H1 (cell line): ENCODE measurements around the gene P4HB. TPM values are rescaled to one million over a fixed set of nuclear protein-coding genes. Genes with fewer than 3 reads are reported as not detected.

Experiments
- CTCF ChIA-PET: fragments of 300-600 bp; sonication (Branson Sonifier 250); formaldehyde crosslinking; loops from one replicate; lab custom pipeline; 2021; ENCODE audit not compliant: partially characterized antibody; lab: Charles Lee
- POLR2A ChIA-PET: fragments of 300-600 bp; sonication (Branson Sonifier 250); formaldehyde crosslinking; loops from one replicate; lab custom pipeline; 2021; ENCODE audit warnings: inconsistent platforms; ENCODE audit not compliant: partially characterized antibody; lab: Charles Lee
- DNase-seq, 2 experiments: peaks; one replicate each; pipeline versions ENCODE4 v3.0.0 to v3.0.0-alpha.2; 2010 to 2022; ENCODE audit warnings: low spot score in 2 of 2, low read depth in 1 of 2, mixed read lengths in 1 of 2
- FAIRE-seq: peaks from 2 replicates; lab custom pipeline; 2011; peaks lifted over from hg19 to GRCh38; lab: Jason Lieb, UNC
- H2AFZ ChIP-seq: 2 replicates; pipeline ENCODE4 v1.8.1; 2012; ENCODE audit warnings: low read length, inconsistent platforms
- H2AK5ac ChIP-seq: 2 replicates; pipeline ENCODE4 v1.6.1; 2013; ENCODE audit warnings: low read depth, low read length
- H2BK120ac ChIP-seq: replicated peaks from 2 replicates; pipeline ENCODE3; 2013; ENCODE audit warnings: low read depth, low read length, inconsistent platforms
- H2BK12ac ChIP-seq: 2 replicates; pipeline ENCODE4 v1.6.1; 2013; ENCODE audit warnings: low read depth, low read length
- H2BK15ac ChIP-seq: 2 replicates; pipeline ENCODE4 v1.6.1; 2013; ENCODE audit warnings: low read length
- H2BK20ac ChIP-seq: 2 replicates; pipeline ENCODE4 v1.6.1; 2013; ENCODE audit warnings: low read length
- H2BK5ac ChIP-seq: 2 replicates; pipeline ENCODE4 v1.6.1; 2013; ENCODE audit warnings: low read depth, low read length
- H3K14ac ChIP-seq: 2 replicates; pipeline ENCODE4 v1.6.1; 2013; ENCODE audit warnings: inconsistent platforms; ENCODE audit not compliant: insufficient read length
- H3K18ac ChIP-seq: 2 replicates; pipeline ENCODE4 v1.6.1; 2013; ENCODE audit warnings: low read length; ENCODE audit errors: extremely low read depth
- H3K23ac ChIP-seq: 2 replicates; pipeline ENCODE4 v1.6.1; 2013; ENCODE audit warnings: inconsistent platforms; ENCODE audit not compliant: insufficient read length
- H3K23me2 ChIP-seq: 2 replicates; pipeline ENCODE4 v1.6.1; 2013; ENCODE audit warnings: low read depth, low read length
- H3K27ac ChIP-seq: 2 replicates; pipeline ENCODE4 v1.6.1; 2011; ENCODE audit warnings: low read depth, low read length, inconsistent platforms
- H3K27me3 ChIP-seq, 4 experiments: replicated peaks in 1 of 4; 1 replicate in 1 of 4; 2 replicates in 3 of 4; pipeline versions ENCODE4 v1.6.1 to v1.8.1; 2011 to 2013; ENCODE audit warnings: low read length in 3 of 4, mild to moderate bottlenecking in 3 of 4, inconsistent platforms in 2 of 4, mixed read lengths in 2 of 4, moderate library complexity in 1 of 4; ENCODE audit not compliant: control insufficient read depth in 3 of 4, insufficient read depth in 3 of 4; ENCODE audit errors: extremely low read depth in 1 of 4
- H3K36me3 ChIP-seq, 4 experiments: 2 replicates each; pipeline versions ENCODE4 v1.6.1 to v1.8.1; 2011 to 2013; ENCODE audit warnings: mild to moderate bottlenecking in 4 of 4, low read length in 3 of 4, moderate library complexity in 2 of 4, control low read depth in 1 of 4, inconsistent platforms in 1 of 4; ENCODE audit not compliant: insufficient read depth in 4 of 4, control insufficient read depth in 2 of 4
- H3K4ac ChIP-seq: replicated peaks from 2 replicates; pipeline ENCODE3; 2013; ENCODE audit warnings: low read length, low read depth, mixed read lengths, inconsistent platforms; ENCODE audit not compliant: insufficient read length
- H3K4me1 ChIP-seq, 4 experiments: replicated peaks in 1 of 4; 1 replicate in 1 of 4; 2 replicates in 3 of 4; pipeline versions ENCODE4 v1.6.1 to v1.8.1; 2011 to 2013; ENCODE audit warnings: low read length in 3 of 4, inconsistent platforms in 2 of 4, mixed read lengths in 1 of 4; ENCODE audit not compliant: insufficient read depth in 4 of 4, control insufficient read depth in 3 of 4
- H3K4me2 ChIP-seq, 2 experiments: 2 replicates each; pipeline versions ENCODE4 v1.6.1 to v1.8.1; 2011 to 2013; ENCODE audit warnings: low read depth in 2 of 2, low read length in 2 of 2, control low read depth in 1 of 2, inconsistent platforms in 1 of 2, mild to moderate bottlenecking in 1 of 2; ENCODE audit not compliant: insufficient read depth in 1 of 2
- H3K4me3 ChIP-seq, 4 experiments: fragments of 200-600, 300-600 bp in 1 of 4; sonication (generic), shearing (Covaris generic), sonication (Bioruptor Twin) in 1 of 4; 2 replicates each; pipeline versions ENCODE4 v1.5.1 to v1.8.1; 2011 to 2016; ENCODE audit warnings: low read length in 4 of 4, low read depth in 3 of 4, control low read depth in 2 of 4, inconsistent platforms in 2 of 4, mild to moderate bottlenecking in 2 of 4, mixed read lengths in 1 of 4, moderate library complexity in 1 of 4; ENCODE audit not compliant: insufficient read depth in 2 of 4; ENCODE audit errors: extremely low read depth in 1 of 4
- H3K56ac ChIP-seq: replicated peaks from 2 replicates; pipeline ENCODE3; 2013; ENCODE audit warnings: low read depth, mild to moderate bottlenecking, mixed read lengths, low read length, inconsistent platforms; ENCODE audit not compliant: insufficient read length
- H3K79me1 ChIP-seq: 2 replicates; pipeline ENCODE4 v1.6.1; 2013; ENCODE audit warnings: low read depth, low read length, control low read depth
- H3K79me2 ChIP-seq, 2 experiments: 2 replicates each; pipeline versions ENCODE4 v1.6.1 to v1.8.1; 2012 to 2013; ENCODE audit warnings: low read length in 2 of 2, mild to moderate bottlenecking in 2 of 2, inconsistent platforms in 1 of 2; ENCODE audit not compliant: insufficient read depth in 2 of 2, control insufficient read depth in 1 of 2
- H3K9ac ChIP-seq, 4 experiments: replicated peaks in 1 of 4; 1 replicate in 1 of 4; 2 replicates in 3 of 4; pipeline versions ENCODE4 v1.6.1 to v1.8.1; 2011 to 2013; ENCODE audit warnings: low read depth in 3 of 4, low read length in 3 of 4, control low read depth in 2 of 4, mild to moderate bottlenecking in 2 of 4, moderate library complexity in 2 of 4, inconsistent platforms in 1 of 4; ENCODE audit errors: extremely low read depth in 1 of 4
- H3K9me3 ChIP-seq, 2 experiments: 2 replicates each; pipeline versions ENCODE4 v1.6.1 to v1.8.1; 2012 to 2013; ENCODE audit warnings: mild to moderate bottlenecking in 2 of 2, moderate library complexity in 2 of 2, control low read depth in 1 of 2, inconsistent platforms in 1 of 2, low read depth in 1 of 2, low read length in 1 of 2, mixed read lengths in 1 of 2; ENCODE audit not compliant: insufficient read depth in 2 of 2
- H4K20me1 ChIP-seq, 2 experiments: replicated peaks in 1 of 2; 2 replicates each; pipeline versions ENCODE3 to v1.8.1; 2011 to 2013; ENCODE audit warnings: inconsistent platforms in 2 of 2, low read length in 2 of 2, mild to moderate bottlenecking in 1 of 2; ENCODE audit not compliant: insufficient read depth in 2 of 2, control insufficient read depth in 1 of 2
- H4K5ac ChIP-seq: 2 replicates; pipeline ENCODE4 v1.6.1; 2013; ENCODE audit warnings: low read length, low read depth, mixed read lengths, inconsistent platforms; ENCODE audit not compliant: insufficient read length
- H4K8ac ChIP-seq: 2 replicates; pipeline ENCODE4 v1.8.0; 2013; ENCODE audit warnings: mild to moderate bottlenecking, moderate library complexity, low read length, inconsistent platforms; ENCODE audit not compliant: insufficient read depth; ENCODE audit errors: extremely low read depth
- H4K91ac ChIP-seq: replicated peaks from 2 replicates; pipeline ENCODE3; 2013; ENCODE audit warnings: low read length, mixed read lengths, inconsistent platforms; ENCODE audit not compliant: insufficient read length
- BRCA1 ChIP-seq: IDR thresholded peaks from 2 replicates; pipeline ENCODE4 v1.6.1; 2012; ENCODE audit warnings: low read depth, low read length, improper control_type of control experiment
- CBX8 ChIP-seq: fragments of 300-800, 300-1000 bp; sonication (generic); IDR thresholded peaks from 2 replicates; pipeline ENCODE4 v1.7.1; 2016; ENCODE audit warnings: low read depth, low read length, borderline replicate concordance
- RNF2 ChIP-seq: fragments of 200-900, 300-1000 bp; sonication (generic); IDR thresholded peaks from 2 replicates; pipeline ENCODE4 v1.7.1; 2016; ENCODE audit warnings: borderline replicate concordance, low read depth, mild to moderate bottlenecking, antibody characterized with exemption, low read length; ENCODE audit not compliant: poor library complexity, severe bottlenecking; ENCODE audit errors: missing control alignments
- SIRT6 ChIP-seq: IDR thresholded peaks from one replicate; pipeline ENCODE4 v1.7.1; 2012; ENCODE audit warnings: low read length, inconsistent platforms
- SP1 ChIP-seq: IDR thresholded peaks from 2 replicates; pipeline ENCODE4 v1.6.1; 2011; ENCODE audit warnings: low read depth, low read length
- YY1 ChIP-seq: IDR thresholded peaks from 2 replicates; pipeline ENCODE4 v1.6.1; 2011; ENCODE audit warnings: low read depth, mild to moderate bottlenecking, low read length
- WGBS, 2 experiments: shearing (Covaris generic) in 1 of 2; methylation state at CpG; one replicate each; pipeline versions ENCODE4 v1.1.6 to v1.1.7; 2013 to 2015; ENCODE audit warnings: low lambda C conversion rate in 2 of 2, mixed read lengths in 2 of 2, inconsistent platforms in 1 of 2, low coverage in 1 of 2, missing lambda C conversion rate in 1 of 2; ENCODE audit not compliant: insufficient replicate concordance in 2 of 2, insufficient coverage in 1 of 2, insufficient read length in 1 of 2; ENCODE audit errors: extremely low coverage in 1 of 2, missing lambda C conversion rate in 1 of 2; 5-methylcytosine and 5-hydroxymethylcytosine counted together
- polyA plus RNA-seq, 7 experiments: library from polyadenylated mRNA; depleted of rRNA in 3 of 7; stranded (reverse) in 5 of 7; unstranded in 2 of 7; fragments of >200 nt in 5 of 7; fragments of 200-250 nt in 2 of 7; gene quantifications; 1 replicate in 5 of 7; 2 replicates in 1 of 7; 4 replicates in 1 of 7; pipeline versions ENCODE4 v1.2.1 to v1.2.3, GENCODE V29; 2011 to 2013; ENCODE audit warnings: missing spikeins in 2 of 7, mixed read lengths in 2 of 7
- total RNA-seq: library from RNA; stranded (reverse); fragmentation: NEBNext Ultra II Directional; extraction: Animal tissue kit (Norgen Biotek cat#: 25700); gene quantifications from 2 replicates; pipeline ENCODE4 v1.2.1, GENCODE V29; 2021

P4HB gene
- total and polyA plus RNA-seq, 2 of the 8 experiments (the other 6 are each of a cell fraction or from before 2014, with no cell fraction given) = 41.4 to 379 TPM

DNA sequence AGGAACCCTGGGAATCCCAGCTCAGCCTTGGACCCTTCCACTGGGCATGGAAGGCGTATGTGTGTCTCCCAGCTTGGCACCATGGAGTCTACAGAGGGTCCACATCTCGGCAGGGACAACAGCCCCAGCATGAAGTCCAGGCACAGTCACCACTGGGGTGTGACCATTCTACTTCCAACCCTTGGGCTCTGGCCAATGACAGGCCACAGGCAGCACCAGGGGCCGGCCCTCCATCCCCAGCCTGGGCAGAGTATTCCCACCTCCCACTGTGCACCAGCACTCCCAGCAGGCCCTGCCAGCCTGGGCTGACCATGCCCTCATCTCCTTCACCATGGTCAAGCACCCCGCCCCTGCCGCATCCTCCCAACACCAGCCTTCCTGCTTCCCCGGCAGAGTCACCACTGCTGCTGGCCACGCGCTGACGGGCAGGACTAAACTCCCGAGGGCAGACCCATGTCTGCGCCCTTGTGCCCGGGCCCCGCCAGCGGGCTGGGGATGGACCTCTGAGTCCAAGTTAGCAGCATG, 15.9 kb downstream of the P4HB start:
- H3K4me2 ChIP-seq = no peak overlapping the region
- 98% methylated on average over 13 of the region's 14 CpGs; no CpG with 5 or more reads in 1 of the 2 experiments for WGBS, 2 experiments
- ChIA-PET POLR2A (interaction anchor here (0.9 to 5.7 kb wide), 7 partner anchors 9 to 142 kb away, joined by 3 to 37 read pairs (median 4); partner anchors contain the start of genes MCRIP1 and PPP1R27), CTCF (interaction anchor here (0.7 to 1.9 kb wide), 6 partner anchors 10 to 77 kb away, joined by 3 to 8 read pairs (median 4); no protein-coding TSS in a partner anchor)
- DNase-seq = no peak
- no peaks in the 10 kb centered on the region for H3K23me2 ChIP-seq
- no peaks in the 10 kb centered on the region; a peak in 2 of 7 replicates for H3K27me3 ChIP-seq
- H2BK12ac ChIP-seq = no peak overlapping the region
- no peaks in the 10 kb centered on the region for H3K79me2 ChIP-seq
- H3K23ac ChIP-seq = no peak overlapping the region
- H3K27ac ChIP-seq = no peak overlapping the region
- no peak overlapping the region for H2BK15ac ChIP-seq
- H3K9ac ChIP-seq = no peak overlapping the region; a peak in 1 of 7 replicates
- no peak overlapping the region for H3K18ac ChIP-seq
- no peak for FAIRE-seq
- no peak overlapping the region for H3K4ac ChIP-seq
- no peak overlapping the region for H2BK20ac ChIP-seq
- H4K5ac ChIP-seq = no peak overlapping the region
- H3K36me3 ChIP-seq = peaks cover 12 to 48% (median 34%) of the 10 kb centered on the region in 4 experiments
- H3K4me3 ChIP-seq = no peak overlapping the region
- H4K20me1 ChIP-seq = peaks cover 2 to 13% of the 10 kb centered on the region in 2 experiments
- H2AFZ ChIP-seq = no peak overlapping the region
- H2BK5ac ChIP-seq = no peak overlapping the region
- no peak overlapping the region for H4K91ac ChIP-seq
- peaks cover 0 to 3% (median 0%) of the 10 kb centered on the region in 4 experiments; a peak in 2 of 7 replicates for H3K4me1 ChIP-seq
- H2BK120ac ChIP-seq = no peak overlapping the region
- no peaks in the 10 kb centered on the region for H3K79me1 ChIP-seq
- no peak overlapping the region for H3K56ac ChIP-seq
- H3K14ac ChIP-seq = no peak overlapping the region
- TF ChIP-seq CBX8 (no peak), YY1 (no peak), SP1 (no peak), SIRT6 (no peak), RNF2 (no peak), BRCA1 (no peak)
- no peaks in the 10 kb centered on the region for H3K9me3 ChIP-seq
- H2AK5ac ChIP-seq = no peak overlapping the region
- no peak overlapping the region for H4K8ac ChIP-seq
